Pancreas (tissue), 10 donors: ENCODE data around the gene PHACTR3. TPM values are rescaled to one million over a fixed set of nuclear protein-coding genes. Genes with fewer than 3 reads are reported as not detected.

Experiments
- ATAC-seq, 4 donors: fragments of 200-7000 bp; cut with Tn5 transposase; one replicate each; pipeline versions ENCODE4 v1.8.0 to v1.9.1; 2020; ENCODE audit warnings: mild to moderate bottlenecking in 4 of 4, moderate library complexity in 4 of 4
- DNase-seq, 6 donors: peaks; one replicate each; pipeline ENCODE4 v3.0.0-alpha.2; 2020
- FAIRE-seq: peaks from 2 replicates; lab custom pipeline; 2012; peaks lifted over from hg19 to GRCh38; lab: Jason Lieb, UNC
- H3K27ac ChIP-seq, 4 donors: fragments of 200-600 bp; sonication (generic); 1 replicate in 3 of 4; 2 replicates in 1 of 4; pipeline versions ENCODE4 v1.5.0 to v1.8.0; 2020
- H3K27me3 ChIP-seq, 4 donors: fragments of 200-600 bp; one replicate each; pipeline ENCODE4 v1.8.0; 2021
- H3K36me3 ChIP-seq, 3 donors: fragments of 200-600 bp; sonication (generic) in 1 of 3; one replicate each; pipeline versions ENCODE4 v1.5.0 to v1.8.0; 2020 to 2021
- H3K4me1 ChIP-seq, 3 donors: fragments of 200-600 bp; one replicate each; pipeline ENCODE4 v1.8.0; 2021
- H3K4me3 ChIP-seq, 4 donors: fragments of 200-600 bp; sonication (generic) in 2 of 4; one replicate each; pipeline versions ENCODE4 v1.5.0 to v1.8.0; 2020 to 2021
- H3K9me3 ChIP-seq, 4 donors: fragments of 200-600 bp; one replicate each; pipeline ENCODE4 v1.8.0; 2021
- WGBS, 2 donors: extraction: QIAGEN DNeasy Blood & Tissue Kit; methylation state at CpG; one replicate each; pipeline ENCODE4 v1.1.7; 2013; 5-methylcytosine and 5-hydroxymethylcytosine counted together
- intact Hi-C, 3 donors: fragments of 100-400 bp; cut with DNase I; formaldehyde crosslinking; loops; one replicate each; pipeline versions ENCODE4 v1.11.1 to v1.14.2; 2022
- polyA plus RNA-seq, 2 donors: library from polyadenylated mRNA; stranded (reverse); fragments of 200-250 nt; gene quantifications; one replicate each; pipeline ENCODE4 v1.2.3, GENCODE V29; 2013
- total RNA-seq, 6 donors: library from RNA; stranded (reverse); fragmentation: NEBNext Ultra II Directional in 4 of 6; extraction: Animal tissue kit (Norgen Biotek cat#: 25700) in 4 of 6; gene quantifications; one replicate each; pipeline versions ENCODE4 v1.2.1 to v1.2.4, GENCODE V29; 2021 to 2023
- TF ChIP-seq, protein P1 (sequence below), 4 donors: fragments of 200-600 bp; sonication (generic) in 3 of 4; IDR thresholded peaks; one replicate each; pipeline versions ENCODE4 v1.5.0 to v1.8.0; 2021; ENCODE audit warnings: antibody characterized with exemption in 4 of 4
- donor health status: healthy with polysubstance abuse.
- donor health status: DM: no; HTN: no; CAD: no; lungs with moderate emphysema.
- donor health status: DM: no; HTN: no; CAD: no.
- donor health status: control.
- donor health status: control.
- donor health status: Bipolar disorder and iron deficiency.
- donor health status: DM: yes; HTN: yes; CAD: no.
- donor health status: DM: no; HTN: no; CAD: no.
- donor health status: DM: no; HTN: no; CAD: no.
- donor health status: DM: yes; HTN: yes; CAD: no.

Gene PHACTR3
- total and polyA plus RNA-seq, 8 donors = 0.14 to 1.5 (median 0.35) TPM; not detected in 3

- no peak for ATAC-seq
- H3K4me1 ChIP-seq = peaks cover 0 to 7% (median 0%) of the 10 kb centered on the region in 3 donors
- peak in 1 of 6 donors; percentile 30 for DNase-seq
- FAIRE-seq = no peak
- no peak overlapping the region for H3K27ac ChIP-seq
- no peaks in the 10 kb centered on the region for H3K9me3 ChIP-seq
- TF ChIP-seq, protein P1, sequence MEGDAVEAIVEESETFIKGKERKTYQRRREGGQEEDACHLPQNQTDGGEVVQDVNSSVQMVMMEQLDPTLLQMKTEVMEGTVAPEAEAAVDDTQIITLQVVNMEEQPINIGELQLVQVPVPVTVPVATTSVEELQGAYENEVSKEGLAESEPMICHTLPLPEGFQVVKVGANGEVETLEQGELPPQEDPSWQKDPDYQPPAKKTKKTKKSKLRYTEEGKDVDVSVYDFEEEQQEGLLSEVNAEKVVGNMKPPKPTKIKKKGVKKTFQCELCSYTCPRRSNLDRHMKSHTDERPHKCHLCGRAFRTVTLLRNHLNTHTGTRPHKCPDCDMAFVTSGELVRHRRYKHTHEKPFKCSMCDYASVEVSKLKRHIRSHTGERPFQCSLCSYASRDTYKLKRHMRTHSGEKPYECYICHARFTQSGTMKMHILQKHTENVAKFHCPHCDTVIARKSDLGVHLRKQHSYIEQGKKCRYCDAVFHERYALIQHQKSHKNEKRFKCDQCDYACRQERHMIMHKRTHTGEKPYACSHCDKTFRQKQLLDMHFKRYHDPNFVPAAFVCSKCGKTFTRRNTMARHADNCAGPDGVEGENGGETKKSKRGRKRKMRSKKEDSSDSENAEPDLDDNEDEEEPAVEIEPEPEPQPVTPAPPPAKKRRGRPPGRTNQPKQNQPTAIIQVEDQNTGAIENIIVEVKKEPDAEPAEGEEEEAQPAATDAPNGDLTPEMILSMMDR (IDR thresholded peaks at IDR 0.05) = no peak
- H3K36me3 ChIP-seq = no peaks in the 10 kb centered on the region
- H3K27me3 ChIP-seq = no peaks in the 10 kb centered on the region
- 71 to 81% methylated on average over 21 of the region's 21 CpGs for WGBS, 2 donors
- no peak overlapping the region for H3K4me3 ChIP-seq
- intact Hi-C loops = no loop called here
These were observed 218.1 kb downstream of the PHACTR3 start for GRCh38 chr20:59822291-59823029.

DNA sequence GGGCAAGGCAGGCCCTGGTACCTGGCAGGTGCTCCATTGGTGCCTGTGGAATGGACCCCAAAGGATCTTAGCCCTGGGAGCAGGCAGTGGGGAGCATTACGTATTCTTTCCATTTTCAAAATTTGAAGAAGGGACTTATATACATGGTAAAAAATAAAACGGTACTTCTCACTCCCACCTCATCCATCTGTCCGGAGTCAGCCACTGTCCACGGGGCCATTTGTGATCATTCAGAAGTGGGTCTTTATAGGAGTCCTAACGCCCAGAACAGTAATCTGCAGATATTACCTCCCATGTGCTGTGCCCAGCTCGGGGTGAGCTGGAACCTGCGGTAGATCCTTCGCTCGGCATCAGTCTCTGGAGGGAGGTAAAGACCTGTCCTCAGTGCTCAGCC lies 218.7 kb downstream of the PHACTR3 start:
- no peak for ATAC-seq
- FAIRE-seq = no peak
- no peaks in the 10 kb centered on the region for H3K9me3 ChIP-seq
- H3K27ac ChIP-seq = no peak overlapping the region
- peaks cover 0 to 7% (median 0%) of the 10 kb centered on the region in 3 donors for H3K4me1 ChIP-seq
- TF ChIP-seq, protein P1 (IDR thresholded peaks at IDR 0.05) = no peak
- no peak for DNase-seq
- H3K27me3 ChIP-seq = no peaks in the 10 kb centered on the region
- no peak overlapping the region for H3K4me3 ChIP-seq
- 81 to 85% methylated on average over 9 of the region's 9 CpGs for WGBS, 2 donors
- intact Hi-C loops = no loop called here
- H3K36me3 ChIP-seq = no peaks in the 10 kb centered on the region

GRCh38 chr20:59823491-59824259 lies 219.3 kb downstream of the PHACTR3 start:
- FAIRE-seq (no peak), ATAC-seq (no peak), DNase-seq (peak in 1 of 6 donors; percentile 21)
- H3K9me3 ChIP-seq = no peaks in the 10 kb centered on the region
- intact Hi-C loops = no loop called here
- TF ChIP-seq, protein P1 (IDR thresholded peaks at IDR 0.05) = no peak
- 79 to 86% methylated on average over 8 of the region's 8 CpGs for WGBS, 2 donors
- H3K4me1 ChIP-seq = peaks cover 0 to 7% (median 0%) of the 10 kb centered on the region in 3 donors
- H3K36me3 ChIP-seq = no peaks in the 10 kb centered on the region
- H3K27me3 ChIP-seq = no peaks in the 10 kb centered on the region
- no peak overlapping the region for H3K27ac ChIP-seq
- no peak overlapping the region for H3K4me3 ChIP-seq

DNA sequence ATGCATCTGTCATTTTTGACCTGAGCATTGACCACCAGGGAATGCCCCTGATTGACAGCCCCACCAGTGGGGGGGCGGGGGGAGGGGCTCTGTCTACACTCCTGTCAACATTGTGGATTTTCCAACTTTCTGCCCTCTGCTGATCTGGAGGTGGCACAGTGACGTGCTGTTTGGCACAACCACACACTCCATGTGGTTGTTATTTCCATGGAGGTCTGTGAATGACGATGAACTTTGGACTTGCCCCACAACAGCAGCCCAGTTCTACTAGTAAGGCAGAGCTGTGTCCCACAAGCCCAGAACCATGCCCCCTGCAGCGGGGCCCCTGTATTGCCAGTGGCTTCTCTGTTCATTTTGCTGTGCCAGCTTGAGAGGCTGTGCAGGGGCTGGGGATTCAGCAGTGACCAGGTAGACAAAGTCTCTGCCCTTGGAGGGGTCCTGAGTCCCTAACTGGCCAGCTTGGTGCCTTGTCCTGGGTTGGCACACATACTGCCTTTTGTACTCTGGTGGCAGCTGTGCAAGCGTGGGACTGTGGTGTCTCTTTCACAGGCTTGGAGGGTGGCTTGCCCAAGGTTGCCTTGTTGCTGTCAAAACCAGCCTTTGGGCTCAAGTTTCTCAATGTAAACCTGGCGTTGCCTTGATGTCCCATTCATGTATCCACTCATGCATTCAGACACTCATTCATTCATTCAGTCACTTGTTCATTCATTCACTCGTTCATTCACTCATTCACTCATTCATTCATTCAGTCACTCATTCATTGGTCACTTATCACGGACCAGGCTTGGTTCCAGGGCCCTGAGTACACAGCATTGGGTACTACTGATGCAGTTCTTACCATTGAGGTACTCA lies 220.6 kb downstream of the PHACTR3 start:
- H3K4me3 ChIP-seq = no peak overlapping the region
- no peak for FAIRE-seq
- intact Hi-C loops = no loop called here
- H3K36me3 ChIP-seq = no peaks in the 10 kb centered on the region
- peak in 1 of 6 donors; percentile 44 for DNase-seq
- TF ChIP-seq, protein P1 (IDR thresholded peaks at IDR 0.05) = no peak
- no peaks in the 10 kb centered on the region for H3K27me3 ChIP-seq
- peaks cover 0 to 7% (median 0%) of the 10 kb centered on the region in 3 donors for H3K4me1 ChIP-seq
- 42 to 45% methylated on average over 8 of the region's 8 CpGs for WGBS, 2 donors
- no peak overlapping the region for H3K27ac ChIP-seq
- H3K9me3 ChIP-seq = no peaks in the 10 kb centered on the region
- ATAC-seq = peak; percentile 13 to 55 (median 24)
